ENCODE data around the gene VAV2.

DNA sequence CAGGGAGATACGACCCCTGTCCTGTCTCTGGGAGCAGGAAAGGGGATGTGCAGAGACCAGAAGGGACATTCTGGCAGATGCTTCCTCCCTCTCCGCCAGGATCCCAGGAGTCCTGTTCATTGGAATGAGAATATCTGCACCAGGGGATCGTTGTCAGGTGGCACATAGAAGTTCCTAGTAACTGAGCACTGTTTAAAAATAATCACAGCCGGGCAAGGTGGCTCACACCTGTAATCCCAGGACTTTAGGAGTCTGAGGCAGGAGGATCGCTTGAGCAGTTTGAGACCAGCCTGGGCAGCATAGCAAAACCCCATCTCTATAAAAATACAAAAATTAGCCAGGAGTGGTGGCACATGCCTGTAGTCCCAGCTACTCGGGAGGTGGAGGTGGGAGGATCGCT is 266.2 kb downstream of the VAV2 start:
- TF ChIP-seq, protein P1, sequence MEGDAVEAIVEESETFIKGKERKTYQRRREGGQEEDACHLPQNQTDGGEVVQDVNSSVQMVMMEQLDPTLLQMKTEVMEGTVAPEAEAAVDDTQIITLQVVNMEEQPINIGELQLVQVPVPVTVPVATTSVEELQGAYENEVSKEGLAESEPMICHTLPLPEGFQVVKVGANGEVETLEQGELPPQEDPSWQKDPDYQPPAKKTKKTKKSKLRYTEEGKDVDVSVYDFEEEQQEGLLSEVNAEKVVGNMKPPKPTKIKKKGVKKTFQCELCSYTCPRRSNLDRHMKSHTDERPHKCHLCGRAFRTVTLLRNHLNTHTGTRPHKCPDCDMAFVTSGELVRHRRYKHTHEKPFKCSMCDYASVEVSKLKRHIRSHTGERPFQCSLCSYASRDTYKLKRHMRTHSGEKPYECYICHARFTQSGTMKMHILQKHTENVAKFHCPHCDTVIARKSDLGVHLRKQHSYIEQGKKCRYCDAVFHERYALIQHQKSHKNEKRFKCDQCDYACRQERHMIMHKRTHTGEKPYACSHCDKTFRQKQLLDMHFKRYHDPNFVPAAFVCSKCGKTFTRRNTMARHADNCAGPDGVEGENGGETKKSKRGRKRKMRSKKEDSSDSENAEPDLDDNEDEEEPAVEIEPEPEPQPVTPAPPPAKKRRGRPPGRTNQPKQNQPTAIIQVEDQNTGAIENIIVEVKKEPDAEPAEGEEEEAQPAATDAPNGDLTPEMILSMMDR (IDR thresholded peaks at IDR 0.05): no peak
- TF ChIP-seq POLR2A (IDR thresholded peaks at IDR 0.05): no peak

All from heart left ventricle (tissue), 13 donors.